ENCODE data around the gene GFY. TPM values are rescaled to one million over a fixed set of nuclear protein-coding genes. Genes with fewer than 3 reads are reported as not detected.

Gene GFY
- total and polyA plus RNA-seq, 9 of the 15 experiments (the other 6 are each of a cell fraction or from before 2014, with no cell fraction given) = 0.06 to 0.40 (median 0.19) TPM; not detected in 3

- H2AFZ ChIP-seq (ENCODE audit: low read depth, low read length) = no peak overlapping the region
- H3K36me3 ChIP-seq (ENCODE audit: control insufficient read depth, insufficient read depth, low read length) = peaks cover 41% of the 10 kb centered on the region; the same call in 2 of the 3 replicates
- H3K27ac ChIP-seq (ENCODE audit: extremely low read depth, low read depth, low read length) = no peak overlapping the region
- H3K79me2 ChIP-seq (ENCODE audit: control insufficient read depth, insufficient read depth, low read length) = no peaks in the 10 kb centered on the region
- TF ChIP-seq RBFOX2 (IDR thresholded peaks at IDR 0.05; ENCODE audit: low read depth, low read length) = peak; percentile 39; the same call in 1 of the 2 replicates
- no peak for TF ChIP-seq BMI1 (IDR thresholded peaks at IDR 0.05; ENCODE audit: low read length)
- TF ChIP-seq POLR2G (IDR thresholded peaks at IDR 0.05; ENCODE audit: low read depth, low read length) = 0 out of 2 replicates have a peak, but pooled peaks have one; percentile 31
- H3K4me3 ChIP-seq = no peak overlapping the region
- intact Hi-C loops (cut with micrococcal nuclease) (no loop called here), in situ Hi-C loops (cut with MboI) (no loop called here)
- peak overlapping the region in 1 of 2 experiments; percentile 58; a peak in 1 of 4 replicates for H3K9ac ChIP-seq (ENCODE audit: insufficient read depth in 1 of 2, low read depth in 2 of 2, low read length in 2 of 2)
- no peaks in the 10 kb centered on the region for H3K9me1 ChIP-seq (ENCODE audit: control insufficient read depth, insufficient read depth, low read length)
- DNase-seq (ENCODE audit: extremely low read depth in 1 of 4, low spot score in 3 of 4) (peak in 1 of 4 experiments; percentile 5), ATAC-seq (no peak), FAIRE-seq (no peak)
- H3K4me2 ChIP-seq (ENCODE audit: insufficient read depth, low read length) = no peak overlapping the region
- no peaks in the 10 kb centered on the region for H3K27me3 ChIP-seq (ENCODE audit: control insufficient read depth in 2 of 2, insufficient read depth in 2 of 2, low read length in 2 of 2)
- 79% methylated on average over 8 of the region's 19 CpGs for WGBS (ENCODE audit: insufficient coverage, low coverage, missing lambda C conversion rate)
- no peaks in the 10 kb centered on the region for H3K9me3 ChIP-seq (replicated peaks; ENCODE audit: control insufficient read depth, insufficient read depth, low read depth, low read length)
- H4K20me1 ChIP-seq (replicated peaks; ENCODE audit: control insufficient read depth, insufficient read depth, low read length) = peaks cover 5% of the 10 kb centered on the region; the same call in 1 of the 2 replicates
- POLR2A ChIA-PET = interaction anchor here (0.8 to 1.1 kb wide), 2 partner anchors 27 to 74 kb away, joined by 3 read pairs; no protein-coding TSS in a partner anchor
- no TSS peak for BruUV-seq (replicated peaks)
- peaks cover 7 to 34% of the 10 kb centered on the region in 2 experiments; a peak in 4 of 5 replicates for H3K4me1 ChIP-seq (replicated peaks in 1 of 2; ENCODE audit: control insufficient read depth in 2 of 2, insufficient read depth in 2 of 2, low read length in 2 of 2)
- CTCF ChIA-PET (ENCODE audit: low intra/inter-chr PET ratio) = no interaction called here
These were observed 43.0 kb downstream of the GFY start for GRCh38 chr19:49468199-49468598.

GRCh38 chr19:49468746-49469447 is 43.7 kb downstream of the GFY start:
- no peaks in the 10 kb centered on the region for H3K9me1 ChIP-seq (ENCODE audit: control insufficient read depth, insufficient read depth, low read length)
- CTCF ChIA-PET (ENCODE audit: low intra/inter-chr PET ratio) = no interaction called here
- ATAC-seq (peak; percentile 94), FAIRE-seq (peak; percentile 96), DNase-seq (ENCODE audit: extremely low read depth in 1 of 4, low spot score in 3 of 4) (peak; percentile 77 to 95 (median 82))
- peak overlapping the region in 1 of 2 experiments; percentile 58; a peak in 1 of 4 replicates for H3K9ac ChIP-seq (ENCODE audit: insufficient read depth in 1 of 2, low read depth in 2 of 2, low read length in 2 of 2)
- no TSS peak for BruUV-seq (replicated peaks)
- peaks cover 41% of the 10 kb centered on the region; the same call in 2 of the 3 replicates for H3K36me3 ChIP-seq (ENCODE audit: control insufficient read depth, insufficient read depth, low read length)
- in situ Hi-C loops (cut with MboI) (no loop called here), intact Hi-C loops (cut with micrococcal nuclease) (no loop called here)
- no peaks in the 10 kb centered on the region for H3K9me3 ChIP-seq (replicated peaks; ENCODE audit: control insufficient read depth, insufficient read depth, low read depth, low read length)
- H3K79me2 ChIP-seq (ENCODE audit: control insufficient read depth, insufficient read depth, low read length) = no peaks in the 10 kb centered on the region
- no peak overlapping the region for H3K4me3 ChIP-seq
- no peak overlapping the region for H2AFZ ChIP-seq (ENCODE audit: low read depth, low read length)
- H3K27me3 ChIP-seq (ENCODE audit: control insufficient read depth in 2 of 2, insufficient read depth in 2 of 2, low read length in 2 of 2) = no peaks in the 10 kb centered on the region
- WGBS (ENCODE audit: insufficient coverage, low coverage, missing lambda C conversion rate) = 29% methylated on average over 14 of the region's 15 CpGs
- peak overlapping the region; percentile 21; the same call in 1 of the 2 replicates for H3K4me2 ChIP-seq (ENCODE audit: insufficient read depth, low read length)
- POLR2A ChIA-PET = interaction anchor here (0.6 to 1.2 kb wide), 3 partner anchors 15 to 27 kb away, joined by 3 to 4 read pairs (median 3); partner anchors contain the start of gene ALDH16A1
- no peak overlapping the region for H3K27ac ChIP-seq (ENCODE audit: extremely low read depth, low read depth, low read length)
- H4K20me1 ChIP-seq (replicated peaks; ENCODE audit: control insufficient read depth, insufficient read depth, low read length) = peaks cover 5% of the 10 kb centered on the region; the same call in 1 of the 2 replicates
- H3K4me1 ChIP-seq (replicated peaks in 1 of 2; ENCODE audit: control insufficient read depth in 2 of 2, insufficient read depth in 2 of 2, low read length in 2 of 2) = peaks cover 11 to 38% of the 10 kb centered on the region in 2 experiments
- TF ChIP-seq POLR3G (IDR thresholded peaks at IDR 0.05; ENCODE audit: extremely low read depth, insufficient read length, insufficient replicate concordance) (no peak), MEIS2 (IDR thresholded peaks at IDR 0.05; ENCODE audit: partially characterized antibody) (peak; percentile 53), KLF1 (tag; IDR thresholded peaks at IDR 0.05) (peak; percentile 79), MEF2D (tag; conservative IDR thresholded peaks at IDR 0.05; ENCODE audit: low read depth) (peak; percentile 79; the same call in 1 of the 2 replicates), ETS1 (conservative IDR thresholded peaks at IDR 0.05; ENCODE audit: control insufficient read depth, low read depth, low read length) (no peak), SMAD4 (CRISPR knock-in tag; conservative IDR thresholded peaks at IDR 0.05) (0 out of 2 replicates have a peak, but pooled peaks have one; percentile 27), SETDB1 (IDR thresholded peaks at IDR 0.05; ENCODE audit: low read length) (no peak), RFX1 (IDR thresholded peaks at IDR 0.05) (peak; percentile 98), CREM (IDR thresholded peaks at IDR 0.05; ENCODE audit: low read depth) (0 out of 2 replicates have a peak, but pooled peaks have one; percentile 16), GABPB1 (CRISPR knock-in tag; IDR thresholded peaks at IDR 0.05) (peak; percentile 34; the same call in 1 of the 2 replicates), FOXJ2 (tag; IDR thresholded peaks at IDR 0.05) (peak; percentile 94), CSDE1 (IDR thresholded peaks at IDR 0.05) (peak in 1 of 2 experiments; percentile 48; a peak in 1 of 4 replicates)
